ENCODE results near the gene PRR13.

PRR13 gene

DNA sequence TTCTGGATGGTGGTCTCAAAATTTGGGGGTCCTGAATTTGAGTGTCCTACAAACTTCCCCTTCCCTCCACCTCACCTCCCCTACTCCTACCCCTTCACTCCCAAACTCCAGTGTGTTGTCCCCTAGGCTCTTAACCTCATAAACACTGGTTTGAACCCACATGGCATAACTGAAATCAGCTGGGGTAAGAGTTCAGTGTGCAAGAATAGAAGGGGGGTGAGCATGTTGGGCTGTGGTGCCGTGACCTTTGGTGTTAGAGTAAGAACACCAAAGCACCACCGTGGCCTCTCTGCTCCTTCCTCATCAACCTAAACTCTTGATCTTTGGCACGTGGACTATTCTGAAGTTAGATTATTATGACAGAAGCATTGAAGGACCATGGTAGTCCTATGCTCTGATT, 21.4 kb downstream of the PRR13 start:
- H3K27ac ChIP-seq, result peak overlapping the region; percentile 3; the same call in 1 of the 2 replicates
- TF ChIP-seq, protein P1, sequence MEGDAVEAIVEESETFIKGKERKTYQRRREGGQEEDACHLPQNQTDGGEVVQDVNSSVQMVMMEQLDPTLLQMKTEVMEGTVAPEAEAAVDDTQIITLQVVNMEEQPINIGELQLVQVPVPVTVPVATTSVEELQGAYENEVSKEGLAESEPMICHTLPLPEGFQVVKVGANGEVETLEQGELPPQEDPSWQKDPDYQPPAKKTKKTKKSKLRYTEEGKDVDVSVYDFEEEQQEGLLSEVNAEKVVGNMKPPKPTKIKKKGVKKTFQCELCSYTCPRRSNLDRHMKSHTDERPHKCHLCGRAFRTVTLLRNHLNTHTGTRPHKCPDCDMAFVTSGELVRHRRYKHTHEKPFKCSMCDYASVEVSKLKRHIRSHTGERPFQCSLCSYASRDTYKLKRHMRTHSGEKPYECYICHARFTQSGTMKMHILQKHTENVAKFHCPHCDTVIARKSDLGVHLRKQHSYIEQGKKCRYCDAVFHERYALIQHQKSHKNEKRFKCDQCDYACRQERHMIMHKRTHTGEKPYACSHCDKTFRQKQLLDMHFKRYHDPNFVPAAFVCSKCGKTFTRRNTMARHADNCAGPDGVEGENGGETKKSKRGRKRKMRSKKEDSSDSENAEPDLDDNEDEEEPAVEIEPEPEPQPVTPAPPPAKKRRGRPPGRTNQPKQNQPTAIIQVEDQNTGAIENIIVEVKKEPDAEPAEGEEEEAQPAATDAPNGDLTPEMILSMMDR (conservative IDR thresholded peaks at IDR 0.05), result no peak

- TF ChIP-seq, protein P1 (conservative IDR thresholded peaks at IDR 0.05), result no peak
- H3K27ac ChIP-seq, result peak overlapping the region; percentile 3; the same call in 1 of the 2 replicates
Observed at GRCh38 chr12:53463802-53464560, 22.4 kb downstream of the PRR13 start.

GRCh38 chr12:53464685-53465418, 23.3 kb downstream of the PRR13 start:
- peak overlapping the region; percentile 23; the same call in 1 of the 2 replicates for H3K27ac ChIP-seq
- TF ChIP-seq, protein P1 (conservative IDR thresholded peaks at IDR 0.05), result no peak

DNA sequence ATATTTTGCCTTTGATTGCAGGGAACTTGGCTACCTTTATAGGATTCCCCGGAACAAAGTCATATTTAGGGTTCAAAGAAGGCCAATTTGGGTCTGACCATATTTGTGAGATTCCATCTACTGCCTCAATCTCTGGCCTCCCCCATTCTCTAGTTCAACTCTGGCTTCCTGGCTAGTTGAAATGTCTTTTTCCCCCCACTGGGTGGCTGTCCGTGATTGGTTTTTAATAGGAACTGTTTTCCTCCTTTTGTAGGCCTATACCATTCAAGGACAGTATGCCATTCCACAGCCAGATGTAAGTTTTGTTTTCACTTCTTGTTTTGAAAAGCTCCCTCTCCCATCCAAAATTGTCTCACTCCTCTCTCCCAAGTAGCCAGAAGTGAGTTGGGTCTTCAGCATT, 24.1 kb downstream of the PRR13 start:
- TF ChIP-seq, protein P1 (conservative IDR thresholded peaks at IDR 0.05), result no peak
- peak overlapping the region; percentile 80; the same call in 1 of the 2 replicates for H3K27ac ChIP-seq

DNA sequence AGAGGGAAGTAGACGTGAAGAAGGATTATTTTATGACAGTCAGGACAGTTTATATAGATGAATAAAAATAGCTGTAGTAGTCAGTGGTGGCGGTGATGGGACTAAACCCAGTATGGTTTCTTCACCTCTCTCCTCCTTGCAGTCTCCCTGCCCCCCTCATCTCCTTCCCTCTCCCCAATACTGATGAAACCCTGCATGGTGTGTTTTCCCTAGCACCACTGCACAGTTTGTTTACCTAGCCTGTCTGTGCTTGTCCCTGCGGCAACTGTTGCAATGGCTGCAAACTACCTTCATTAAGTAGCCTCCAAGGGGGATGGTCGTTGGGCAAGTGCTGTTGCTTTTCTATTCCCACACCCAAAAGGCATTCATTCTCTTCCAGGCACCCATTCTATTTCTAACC, 25.1 kb downstream of the PRR13 start:
- TF ChIP-seq, protein P1 (conservative IDR thresholded peaks at IDR 0.05), result no peak
- peak overlapping the region; percentile 80; the same call in 1 of the 2 replicates for H3K27ac ChIP-seq

DNA sequence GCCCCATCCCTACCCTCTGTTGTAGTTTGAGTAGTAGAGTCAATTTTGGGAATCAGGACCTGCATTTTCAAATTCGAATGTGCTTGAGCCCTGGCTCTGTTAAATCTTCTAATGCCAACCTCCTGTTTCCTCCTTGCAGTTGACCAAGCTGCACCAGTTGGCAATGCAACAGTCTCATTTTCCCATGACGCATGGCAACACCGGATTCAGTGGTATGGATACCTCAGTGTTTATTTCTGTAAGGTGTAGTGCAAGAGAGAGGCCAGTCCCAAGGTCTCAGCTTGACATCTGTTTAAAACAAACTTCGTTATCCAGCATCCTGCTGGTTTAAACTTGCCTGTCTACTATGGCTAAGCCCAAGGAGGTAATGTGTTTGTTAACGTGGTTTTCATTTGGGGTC, 25.5 kb downstream of the PRR13 start:
- TF ChIP-seq, protein P1 (conservative IDR thresholded peaks at IDR 0.05), result no peak
- peak overlapping the region; percentile 80; the same call in 1 of the 2 replicates for H3K27ac ChIP-seq

DNA sequence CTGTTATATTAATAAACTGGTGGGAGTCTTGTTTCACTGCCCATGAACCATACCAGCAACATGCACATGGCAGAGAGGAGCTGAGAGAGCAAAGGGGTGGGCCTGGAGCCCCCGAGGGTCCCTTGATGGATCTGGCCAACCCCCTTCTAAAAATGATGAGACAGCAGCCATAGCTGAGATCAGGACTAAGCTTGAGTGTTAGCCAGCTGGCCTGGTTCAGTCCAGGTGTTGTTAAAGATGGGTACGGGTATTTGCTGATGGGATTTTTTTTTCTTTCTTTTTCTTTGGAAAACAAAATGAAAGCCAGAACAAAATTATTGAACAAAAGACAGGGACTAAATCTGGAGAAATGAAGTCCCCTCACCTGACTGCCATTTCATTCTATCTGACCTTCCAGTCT, 26.3 kb downstream of the PRR13 start:
- H3K27ac ChIP-seq, result peak overlapping the region; percentile 80; the same call in 1 of the 2 replicates
- TF ChIP-seq, protein P1 (conservative IDR thresholded peaks at IDR 0.05), result no peak

All from VCaP (cell line).